IMR-90 (cell line): ENCODE data around the gene UNC79. TPM values are rescaled to one million over a fixed set of nuclear protein-coding genes. Genes with fewer than 3 reads are reported as not detected.

ENCODE experiments used
- ATAC-seq: fragments of 200-7000 bp; cut with Tn5 transposase; 2 replicates; pipeline ENCODE4 v1.9.1; 2020; ENCODE audit warnings: low read depth, mild to moderate bottlenecking, moderate library complexity
- BruUV-seq: library from RNA; stranded (reverse); fragments of 400-500 nt; replicated peaks from 2 replicates; lab custom pipeline; 2021; lab: Mats Ljungman, UMichigan
- CTCF ChIA-PET: fragments of 300-600 bp; formaldehyde crosslinking; extraction: SDS; loops from one replicate; lab custom pipeline; 2021; ENCODE audit warnings: antibody characterized with exemption; lab: Yijun Ruan, JAX
- POLR2A ChIA-PET: fragments of 300-600 bp; sonication (Branson Sonifier 250); formaldehyde crosslinking; loops from one replicate; lab custom pipeline; 2022; ENCODE audit warnings: antibody characterized with exemption; ENCODE audit not compliant: unreplicated experiment; lab: Charles Lee
- DNase-seq: peaks from one replicate; pipeline ENCODE4 v3.0.0; 2013
- H2AFZ ChIP-seq: replicated peaks from 2 replicates; pipeline ENCODE3; 2013; ENCODE audit warnings: low read length, mild to moderate bottlenecking; ENCODE audit not compliant: poor library complexity
- H2AK5ac ChIP-seq: 2 replicates; pipeline ENCODE4 v1.6.1; 2013; ENCODE audit warnings: low read depth, low read length, inconsistent platforms
- H2AK9ac ChIP-seq: replicated peaks from 2 replicates; pipeline ENCODE3; 2013; ENCODE audit warnings: mild to moderate bottlenecking, low read depth, low read length, moderate library complexity; ENCODE audit not compliant: poor library complexity
- H2BK120ac ChIP-seq: 2 replicates; pipeline ENCODE4 v1.6.1; 2013; ENCODE audit warnings: low read depth, low read length, inconsistent platforms
- H2BK15ac ChIP-seq: 3 replicates; pipeline ENCODE4 v1.6.1; 2013; ENCODE audit warnings: low read depth, low read length, inconsistent platforms
- H2BK20ac ChIP-seq: 2 replicates; pipeline ENCODE4 v1.6.1; 2013; ENCODE audit warnings: low read depth, mild to moderate bottlenecking, inconsistent platforms, low read length, moderate library complexity
- H2BK5ac ChIP-seq: 2 replicates; pipeline ENCODE4 v1.6.1; 2013; ENCODE audit warnings: mild to moderate bottlenecking, low read depth, low read length, inconsistent platforms; ENCODE audit not compliant: poor library complexity, severe bottlenecking
- H3K14ac ChIP-seq: replicated peaks from 2 replicates; pipeline ENCODE4 v1.6.1; 2013; ENCODE audit warnings: low read depth, low read length, inconsistent platforms
- H3K18ac ChIP-seq: 2 replicates; pipeline ENCODE4 v1.6.1; 2013; ENCODE audit warnings: low read depth, low read length, control low read depth
- H3K23ac ChIP-seq: 2 replicates; pipeline ENCODE4 v1.6.1; 2013; ENCODE audit warnings: low read depth, low read length, inconsistent platforms
- H3K27ac ChIP-seq: 2 replicates; pipeline ENCODE4 v1.5.1; 2013; ENCODE audit warnings: mild to moderate bottlenecking, control low read depth, low read length; ENCODE audit not compliant: insufficient read depth
- H3K27me3 ChIP-seq: 2 replicates; pipeline ENCODE4 v1.6.1; 2013; ENCODE audit warnings: low read length; ENCODE audit not compliant: control insufficient read depth, insufficient read depth
- H3K36me3 ChIP-seq: 2 replicates; pipeline ENCODE4 v1.6.1; 2013; ENCODE audit warnings: low read length, mixed read lengths; ENCODE audit not compliant: control insufficient read depth, insufficient read depth
- H3K4ac ChIP-seq: 2 replicates; pipeline ENCODE4 v1.6.1; 2013; ENCODE audit warnings: low read depth, low read length, inconsistent platforms
- H3K4me1 ChIP-seq: 2 replicates; pipeline ENCODE4 v1.6.1; 2013; ENCODE audit warnings: low read length, mixed read lengths; ENCODE audit not compliant: control insufficient read depth, insufficient read depth
- H3K4me2 ChIP-seq: 2 replicates; pipeline ENCODE4 v1.6.1; 2013; ENCODE audit warnings: low read depth, mild to moderate bottlenecking, control low read depth, low read length, moderate library complexity
- H3K4me3 ChIP-seq: 2 replicates; pipeline ENCODE4 v1.5.1; 2013; ENCODE audit warnings: low read depth, mild to moderate bottlenecking, control low read depth, low read length, moderate library complexity; ENCODE audit not compliant: insufficient read depth
- H3K56ac ChIP-seq: 2 replicates; pipeline ENCODE4 v1.6.1; 2013; ENCODE audit warnings: low read length, inconsistent platforms; ENCODE audit not compliant: insufficient read depth; ENCODE audit errors: extremely low read depth
- H3K79me1 ChIP-seq, 2 experiments: 2 replicates each; pipeline ENCODE4 v1.6.1; 2013; ENCODE audit warnings: low read length in 2 of 2, inconsistent platforms in 1 of 2, low read depth in 1 of 2
- H3K9ac ChIP-seq: 2 replicates; pipeline ENCODE4 v1.6.1; 2013; ENCODE audit warnings: low read depth, low read length, control low read depth
- H3K9me1 ChIP-seq: 2 replicates; pipeline ENCODE4 v1.6.1; 2013; ENCODE audit warnings: low read length, inconsistent platforms; ENCODE audit not compliant: insufficient read depth
- H3K9me3 ChIP-seq: 2 replicates; pipeline ENCODE4 v1.6.1; 2013; ENCODE audit warnings: low read length; ENCODE audit not compliant: control insufficient read depth, insufficient read depth
- H4K20me1 ChIP-seq: 2 replicates; pipeline ENCODE4 v1.6.1; 2013; ENCODE audit warnings: low read length, inconsistent platforms; ENCODE audit not compliant: insufficient read depth
- H4K5ac ChIP-seq: 2 replicates; pipeline ENCODE4 v1.6.1; 2013; ENCODE audit warnings: mild to moderate bottlenecking, low read depth, low read length, control low read depth
- H4K8ac ChIP-seq, 2 experiments: 2 replicates each; pipeline ENCODE4 v1.6.1; 2013; ENCODE audit warnings: low read depth in 2 of 2, low read length in 2 of 2, control low read depth in 1 of 2, inconsistent platforms in 1 of 2
- H4K91ac ChIP-seq: 2 replicates; pipeline ENCODE4 v1.6.1; 2013; ENCODE audit warnings: low read depth, low read length, inconsistent platforms; ENCODE audit not compliant: insufficient read depth
- BHLHE40 ChIP-seq: fragments of 150-350 bp; IDR thresholded peaks from 2 replicates; pipeline ENCODE4 v1.6.1; 2016; ENCODE audit warnings: mild to moderate bottlenecking, low read depth, low read length
- CEBPB ChIP-seq: IDR thresholded peaks from 2 replicates; pipeline ENCODE4 v1.6.1; 2012; ENCODE audit warnings: low read depth, low read length, improper control_type of control experiment
- CHD1 ChIP-seq: IDR thresholded peaks from 2 replicates; pipeline ENCODE4 v1.6.1; 2012; ENCODE audit warnings: low read depth, low read length, improper control_type of control experiment
- CTCF ChIP-seq: conservative IDR thresholded peaks from 2 replicates; pipeline ENCODE4 v1.5.1; 2012; ENCODE audit warnings: mild to moderate bottlenecking, low read depth, low read length, improper control_type of control experiment
- FOS ChIP-seq: fragments of 150-350 bp; IDR thresholded peaks from 2 replicates; pipeline ENCODE4 v1.6.1; 2016; ENCODE audit warnings: low read depth, low read length
- MAFK ChIP-seq: IDR thresholded peaks from 2 replicates; pipeline ENCODE4 v1.6.1; 2012; ENCODE audit warnings: low read depth, low read length, improper control_type of control experiment
- MAZ ChIP-seq: IDR thresholded peaks from 2 replicates; pipeline ENCODE4 v1.6.1; 2012; ENCODE audit warnings: low read depth, mild to moderate bottlenecking, low read length, improper control_type of control experiment, moderate library complexity, borderline replicate concordance
- MXI1 ChIP-seq: IDR thresholded peaks from 2 replicates; pipeline ENCODE4 v1.6.1; 2012; ENCODE audit warnings: low read depth, mild to moderate bottlenecking, low read length, moderate library complexity, borderline replicate concordance
- NFE2L2 ChIP-seq: fragments of 150-350 bp; IDR thresholded peaks from 2 replicates; pipeline ENCODE4 v1.6.1; 2016; ENCODE audit warnings: low read depth, mild to moderate bottlenecking, low read length
- POLR2A ChIP-seq: IDR thresholded peaks from 2 replicates; pipeline ENCODE4 v1.6.1; 2012; ENCODE audit warnings: mild to moderate bottlenecking, low read depth, low read length
- RAD21 ChIP-seq: IDR thresholded peaks from 2 replicates; pipeline ENCODE4 v1.6.1; 2012; ENCODE audit warnings: low read length, improper control_type of control experiment
- RCOR1 ChIP-seq: IDR thresholded peaks from 2 replicates; pipeline ENCODE4 v1.6.1; 2012; ENCODE audit warnings: mild to moderate bottlenecking, low read length, improper control_type of control experiment; ENCODE audit not compliant: insufficient replicate concordance
- RFX5 ChIP-seq: IDR thresholded peaks from 2 replicates; pipeline ENCODE4 v1.8.0; 2012; ENCODE audit warnings: low read depth, mild to moderate bottlenecking, low read length, moderate library complexity
- SMC3 ChIP-seq: fragments of 150-350 bp; IDR thresholded peaks from 2 replicates; pipeline ENCODE4 v1.6.1; 2016; ENCODE audit warnings: low read depth, mild to moderate bottlenecking, antibody characterized with exemption, low read length, moderate library complexity
- WGBS, 2 experiments: methylation state at CpG; one replicate each; pipeline versions ENCODE4 v1.1.5 to v1.1.7; 2013; ENCODE audit warnings: missing lambda C conversion rate in 2 of 2; ENCODE audit not compliant: insufficient read length in 1 of 2; ENCODE audit errors: extremely low coverage in 2 of 2; 5-methylcytosine and 5-hydroxymethylcytosine counted together
- dilution Hi-C: fragments of 300-500 bp; cut with HindIII; formaldehyde crosslinking; loops from one replicate; pipeline ENCODE4 v1.14.3; 2018; ENCODE audit warnings: low sequenced_read_pairs; ENCODE audit not compliant: unreplicated experiment
- in situ Hi-C: fragments of 300-500 bp; cut with MboI; formaldehyde crosslinking; loops from 3 replicates; pipeline ENCODE4 v1.14.3; 2019; ENCODE audit warnings: low sequenced_read_pairs, inconsistent platforms, mixed read lengths
- intact Hi-C: fragments of 100-400 bp; cut with micrococcal nuclease; formaldehyde crosslinking; loops from 2 replicates; pipeline ENCODE4 v1.10.0; 2022
- polyA plus RNA-seq, 3 experiments: library from polyadenylated mRNA; depleted of rRNA; stranded (reverse); fragments of >200 nt; gene quantifications; 2 replicates each; pipeline ENCODE4 v1.2.3, GENCODE V29; 2012; ENCODE audit warnings: low replicate concordance in 1 of 3
- total RNA-seq: library from RNA; depleted of rRNA; stranded (reverse); fragments of >200 nt; gene quantifications from 2 replicates; pipeline ENCODE4 v1.2.3, GENCODE V29; 2012
- TF ChIP-seq, protein P1 (sequence below): fragments of 150-350 bp; IDR thresholded peaks from 2 replicates; pipeline ENCODE4 v1.6.1; 2017; ENCODE audit warnings: mild to moderate bottlenecking, antibody characterized with exemption, low read length, low read depth
- TF ChIP-seq, protein P2 (sequence below): fragments of 150-350 bp; IDR thresholded peaks from 2 replicates; pipeline ENCODE4 v1.6.1; 2016; ENCODE audit warnings: low read depth, mild to moderate bottlenecking, low read length, moderate library complexity, borderline replicate concordance

UNC79 gene
- total and polyA plus RNA-seq, 2 of the 4 experiments (the other 2 are of a cell fraction) = under 0.01 TPM

DNA sequence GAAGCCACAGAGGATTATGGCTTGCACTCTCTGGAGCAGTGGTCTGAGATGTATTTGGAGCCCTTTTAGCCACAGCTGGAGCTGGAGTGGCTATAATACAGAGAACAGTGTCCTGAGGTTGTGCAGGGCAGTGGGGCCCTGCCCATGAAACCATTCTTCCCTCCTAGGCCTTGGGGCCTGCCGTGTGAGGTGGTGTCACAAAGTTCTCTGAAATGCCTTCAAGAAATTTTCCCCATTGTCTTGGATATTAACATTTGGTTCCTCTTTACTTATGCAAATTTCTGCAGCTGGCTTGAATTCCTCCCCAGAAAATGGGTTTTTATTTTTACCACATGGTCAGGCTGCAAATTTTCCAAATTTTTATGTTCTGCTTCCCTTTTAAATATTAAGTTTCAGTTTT, 79.3 kb downstream of the UNC79 start:
- Histone ChIP-seq H3K14ac (no peak overlapping the region), H2BK120ac (no peak overlapping the region), H2AFZ (no peak overlapping the region), H3K23ac (no peak overlapping the region), H3K18ac (no peak overlapping the region), H3K4me1 (no peaks in the 10 kb centered on the region), H2AK9ac (no peak overlapping the region), H4K8ac (no peak overlapping the region), H3K56ac (no peak overlapping the region), H4K5ac (no peak overlapping the region), H2BK5ac (no peak overlapping the region), H3K79me1 (no peaks in the 10 kb centered on the region), H3K27me3 (no peaks in the 10 kb centered on the region), H2AK5ac (no peak overlapping the region), H4K91ac (no peak overlapping the region), H3K9me1 (no peaks in the 10 kb centered on the region), H3K27ac (no peak overlapping the region), H2BK20ac (no peak overlapping the region), H2BK15ac (no peak overlapping the region), H3K9ac (no peak overlapping the region), H3K4me2 (no peak overlapping the region), H3K9me3 (no peaks in the 10 kb centered on the region), H3K4ac (no peak overlapping the region), H3K36me3 (no peaks in the 10 kb centered on the region), H4K20me1 (no peaks in the 10 kb centered on the region), H3K4me3 (no peak overlapping the region)
- in situ Hi-C loops = no loop called here
- no peak for DNase-seq
- WGBS, 2 experiments = 17% methylated on average over 1 of the region's 1 CpG; no CpG with 5 or more reads in 1 of the 2 experiments
- BruUV-seq = no TSS peak
- ATAC-seq = no peak
- dilution Hi-C loops = no loop called here
- ChIA-PET POLR2A (no interaction called here), CTCF (no interaction called here)
- intact Hi-C loops = no loop called here
- TF ChIP-seq RCOR1 = no peak
- TF ChIP-seq CEBPB = no peak
- TF ChIP-seq POLR2A = no peak
- TF ChIP-seq, protein P1, sequence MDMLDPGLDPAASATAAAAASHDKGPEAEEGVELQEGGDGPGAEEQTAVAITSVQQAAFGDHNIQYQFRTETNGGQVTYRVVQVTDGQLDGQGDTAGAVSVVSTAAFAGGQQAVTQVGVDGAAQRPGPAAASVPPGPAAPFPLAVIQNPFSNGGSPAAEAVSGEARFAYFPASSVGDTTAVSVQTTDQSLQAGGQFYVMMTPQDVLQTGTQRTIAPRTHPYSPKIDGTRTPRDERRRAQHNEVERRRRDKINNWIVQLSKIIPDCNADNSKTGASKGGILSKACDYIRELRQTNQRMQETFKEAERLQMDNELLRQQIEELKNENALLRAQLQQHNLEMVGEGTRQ = no peak
- TF ChIP-seq BHLHE40 = no peak
- TF ChIP-seq MAZ = no peak
- TF ChIP-seq NFE2L2 = no peak
- no peak for TF ChIP-seq CHD1
- TF ChIP-seq MAFK = no peak
- no peak for TF ChIP-seq SMC3
- no peak for TF ChIP-seq RFX5
- TF ChIP-seq RAD21 = no peak
- TF ChIP-seq CTCF = no peak
- TF ChIP-seq, protein P2, sequence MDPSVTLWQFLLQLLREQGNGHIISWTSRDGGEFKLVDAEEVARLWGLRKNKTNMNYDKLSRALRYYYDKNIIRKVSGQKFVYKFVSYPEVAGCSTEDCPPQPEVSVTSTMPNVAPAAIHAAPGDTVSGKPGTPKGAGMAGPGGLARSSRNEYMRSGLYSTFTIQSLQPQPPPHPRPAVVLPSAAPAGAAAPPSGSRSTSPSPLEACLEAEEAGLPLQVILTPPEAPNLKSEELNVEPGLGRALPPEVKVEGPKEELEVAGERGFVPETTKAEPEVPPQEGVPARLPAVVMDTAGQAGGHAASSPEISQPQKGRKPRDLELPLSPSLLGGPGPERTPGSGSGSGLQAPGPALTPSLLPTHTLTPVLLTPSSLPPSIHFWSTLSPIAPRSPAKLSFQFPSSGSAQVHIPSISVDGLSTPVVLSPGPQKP = no peak
- no peak for TF ChIP-seq FOS
- no peak for TF ChIP-seq MXI1
